Measurements from ENCODE around the gene TMEM163.
"Not testable (repeated sequence)": the region's sequence is repeated elsewhere in the genome, so short reads cannot be mapped to it uniquely, and the experiment has no call there.

GRCh38 chr2:134615480-134615879, 103.3 kb downstream of the TMEM163 start:
- not testable (repeated sequence) for TF ChIP-seq POLR2A (IDR thresholded peaks at IDR 0.05; ENCODE audit: low read length); GATA1 (IDR thresholded peaks at IDR 0.05; ENCODE audit: low read depth, low read length)
